Right lobe of liver (tissue), 6 donors: ENCODE data around the gene PARP8. TPM values are rescaled to one million over a fixed set of nuclear protein-coding genes. Genes with fewer than 3 reads are reported as not detected.

Source experiments
- ATAC-seq, 4 donors: fragments of 200-7000 bp; cut with Tn5 transposase; one replicate each; pipeline ENCODE4 v1.9.1; 2020; ENCODE audit warnings: mild to moderate bottlenecking in 4 of 4, moderate library complexity in 4 of 4
- DNase-seq, 3 donors: peaks; one replicate each; pipeline ENCODE4 v3.0.0-alpha.2; 2020
- H3K27ac ChIP-seq, 3 donors: fragments of 200-600 bp; one replicate each; pipeline ENCODE4 v1.8.0; 2022
- H3K27me3 ChIP-seq, 2 donors: fragments of 200-600 bp; one replicate each; pipeline ENCODE4 v1.8.0; 2022
- H3K36me3 ChIP-seq, 4 donors: fragments of 200-600 bp; sonication (generic) in 1 of 4; one replicate each; pipeline versions ENCODE4 v1.5.1 to v1.8.0; 2017 to 2022; ENCODE audit warnings: control low read depth in 1 of 4
- H3K4me1 ChIP-seq, 4 donors: fragments of 200-600 bp; sonication (generic) in 1 of 4; one replicate each; pipeline versions ENCODE4 v1.5.1 to v1.8.0; 2017 to 2022; ENCODE audit warnings: control low read depth in 1 of 4
- H3K4me3 ChIP-seq, 3 donors: fragments of 200-600 bp; one replicate each; pipeline ENCODE4 v1.8.0; 2022
- H3K9me3 ChIP-seq, 4 donors: fragments of 200-600 bp; sonication (generic) in 1 of 4; one replicate each; pipeline versions ENCODE4 v1.5.1 to v1.8.0; 2017 to 2022; ENCODE audit warnings: control low read depth in 1 of 4
- POLR2A ChIP-seq: fragments of 450-650 bp; IDR thresholded peaks from one replicate; pipeline ENCODE4 v1.6.1; 2017; ENCODE audit warnings: antibody characterized with exemption, mild to moderate bottlenecking
- WGBS: methylation state at CpG from one replicate; pipeline ENCODE4 v1.1.6; 2018; ENCODE audit warnings: low coverage, low lambda C conversion rate; ENCODE audit not compliant: insufficient coverage; ENCODE audit errors: missing lambda C conversion rate; 5-methylcytosine and 5-hydroxymethylcytosine counted together
- intact Hi-C, 2 donors: fragments of 100-400 bp; cut with DNase I; formaldehyde crosslinking; loops; one replicate each; pipeline versions ENCODE4 v1.11.2 to v1.14.1; 2022
- total RNA-seq, 6 experiments: library from RNA; depleted of rRNA in 2 of 6; stranded (reverse); fragments of >200 nt in 2 of 6; fragmentation: NEBNext Ultra II Directional in 3 of 6; extraction: Animal tissue kit (Norgen Biotek cat#: 25700) in 3 of 6; gene quantifications; one replicate each; pipeline versions ENCODE4 v1.1.0 to v1.2.4, GENCODE V29; 2016 to 2023
- TF ChIP-seq, protein P1 (sequence below), 4 donors: fragments of 200-600 bp in 3 of 4; fragments of 450-650 bp in 1 of 4; IDR thresholded peaks; one replicate each; pipeline versions ENCODE4 v1.5.1 to v1.8.0; 2016 to 2022; ENCODE audit warnings: antibody characterized with exemption in 4 of 4, mild to moderate bottlenecking in 2 of 4
- donor health status: DM: no; HTN: yes; CAD: no.
- donor health status: DM: no; HTN: no; CAD: no.
- donor health status: DM: no; HTN: no; CAD: no.
- donor health status: DM: no; HTN: yes; CAD: no.
- donor health status: DM: no; HTN: yes; CAD: no.

Gene PARP8
- total RNA-seq, 6 experiments from 2014 or later, result 4.9 to 14.1 (median 10.1) TPM

DNA sequence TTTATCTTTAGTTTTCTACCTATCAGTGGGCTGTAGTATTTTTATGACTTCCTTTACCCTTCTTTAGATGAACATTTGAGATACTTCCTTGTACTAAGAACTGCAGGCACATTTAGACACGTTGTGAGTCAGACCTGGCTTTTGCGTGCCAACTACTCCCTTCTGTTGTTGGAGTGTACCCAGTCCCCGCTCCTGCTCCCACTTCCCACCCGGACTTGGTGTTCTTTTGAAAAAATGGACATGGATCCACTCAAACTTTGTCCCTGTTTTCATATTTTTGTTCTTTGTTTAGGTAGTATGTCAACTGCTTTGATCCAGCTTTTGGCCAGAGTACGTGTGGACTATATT, 60.7 kb downstream of the PARP8 start:
- Histone ChIP-seq H3K27ac (no peak overlapping the region), H3K27me3 (no peaks in the 10 kb centered on the region), H3K4me3 (no peak overlapping the region), H3K36me3 (no peaks in the 10 kb centered on the region), H3K4me1 (no peaks in the 10 kb centered on the region), H3K9me3 (no peaks in the 10 kb centered on the region)
- TF ChIP-seq, protein P1, sequence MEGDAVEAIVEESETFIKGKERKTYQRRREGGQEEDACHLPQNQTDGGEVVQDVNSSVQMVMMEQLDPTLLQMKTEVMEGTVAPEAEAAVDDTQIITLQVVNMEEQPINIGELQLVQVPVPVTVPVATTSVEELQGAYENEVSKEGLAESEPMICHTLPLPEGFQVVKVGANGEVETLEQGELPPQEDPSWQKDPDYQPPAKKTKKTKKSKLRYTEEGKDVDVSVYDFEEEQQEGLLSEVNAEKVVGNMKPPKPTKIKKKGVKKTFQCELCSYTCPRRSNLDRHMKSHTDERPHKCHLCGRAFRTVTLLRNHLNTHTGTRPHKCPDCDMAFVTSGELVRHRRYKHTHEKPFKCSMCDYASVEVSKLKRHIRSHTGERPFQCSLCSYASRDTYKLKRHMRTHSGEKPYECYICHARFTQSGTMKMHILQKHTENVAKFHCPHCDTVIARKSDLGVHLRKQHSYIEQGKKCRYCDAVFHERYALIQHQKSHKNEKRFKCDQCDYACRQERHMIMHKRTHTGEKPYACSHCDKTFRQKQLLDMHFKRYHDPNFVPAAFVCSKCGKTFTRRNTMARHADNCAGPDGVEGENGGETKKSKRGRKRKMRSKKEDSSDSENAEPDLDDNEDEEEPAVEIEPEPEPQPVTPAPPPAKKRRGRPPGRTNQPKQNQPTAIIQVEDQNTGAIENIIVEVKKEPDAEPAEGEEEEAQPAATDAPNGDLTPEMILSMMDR (IDR thresholded peaks at IDR 0.05), result no peak
- TF ChIP-seq POLR2A, result no peak
- ATAC-seq, result peak in 2 of 4 donors; percentile 38 to 87
- DNase-seq, result no peak
- 42% methylated on average over 5 of the region's 5 CpGs for whole genome bisulfite sequencing
- intact Hi-C loops, result no loop called here

DNA sequence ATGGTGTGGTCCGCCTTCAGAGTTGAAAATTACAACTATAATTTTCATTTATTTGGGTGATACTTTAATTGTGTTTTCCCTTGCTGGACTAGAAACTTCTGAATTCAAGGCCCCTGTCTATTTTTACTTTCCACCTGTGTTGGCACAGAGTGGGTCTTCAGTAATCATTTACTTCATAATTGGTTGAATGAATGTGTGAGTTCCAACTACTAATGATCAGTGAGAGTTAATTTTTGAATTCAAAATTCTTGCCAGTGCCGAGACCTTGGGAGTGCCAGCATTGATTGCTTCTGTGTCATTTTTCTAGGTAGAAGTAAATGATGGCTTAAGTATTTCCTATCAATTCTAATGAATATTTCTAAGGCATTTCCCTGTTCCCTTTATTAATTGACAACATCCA, 61.4 kb downstream of the PARP8 start:
- TF ChIP-seq, protein P1 (IDR thresholded peaks at IDR 0.05), result no peak
- no peak for TF ChIP-seq POLR2A
- ATAC-seq (no peak), DNase-seq (no peak)
- Histone ChIP-seq H3K27ac (no peak overlapping the region), H3K27me3 (no peaks in the 10 kb centered on the region), H3K4me1 (no peaks in the 10 kb centered on the region), H3K4me3 (no peak overlapping the region), H3K36me3 (no peaks in the 10 kb centered on the region), H3K9me3 (peaks cover 0 to 1% (median 0%) of the 10 kb centered on the region in 4 donors)
- intact Hi-C loops, result no loop called here
- WGBS, result 83% methylated on average over 2 of the region's 2 CpGs

DNA sequence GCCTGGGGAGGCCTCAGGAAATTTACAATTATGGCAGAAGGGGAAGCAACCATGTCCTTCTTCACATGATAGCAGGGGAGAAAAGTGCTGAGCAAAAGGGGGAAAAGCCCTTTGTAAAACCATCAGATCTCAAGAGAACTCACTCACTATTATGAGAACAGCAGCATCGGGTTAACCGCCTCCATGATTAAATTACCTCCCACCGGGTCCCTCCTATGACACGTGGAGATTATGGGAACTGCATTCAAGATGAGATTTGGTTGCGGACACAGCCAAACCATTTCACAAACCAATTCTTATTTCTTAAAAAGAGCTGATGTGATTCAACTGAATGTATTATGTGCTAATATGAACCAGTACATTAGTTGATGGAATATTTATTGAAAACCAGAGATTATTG, 63.9 kb downstream of the PARP8 start:
- Histone ChIP-seq H3K4me1 (no peaks in the 10 kb centered on the region), H3K27me3 (no peaks in the 10 kb centered on the region), H3K27ac (no peak overlapping the region), H3K4me3 (no peak overlapping the region), H3K9me3 (peaks cover 0 to 1% (median 0%) of the 10 kb centered on the region in 4 donors), H3K36me3 (no peaks in the 10 kb centered on the region)
- intact Hi-C loops, result no loop called here
- no peak for DNase-seq
- WGBS, result 84% methylated on average over 5 of the region's 5 CpGs
- no peak for TF ChIP-seq POLR2A
- TF ChIP-seq, protein P1 (IDR thresholded peaks at IDR 0.05), result no peak
- no peak for ATAC-seq

DNA sequence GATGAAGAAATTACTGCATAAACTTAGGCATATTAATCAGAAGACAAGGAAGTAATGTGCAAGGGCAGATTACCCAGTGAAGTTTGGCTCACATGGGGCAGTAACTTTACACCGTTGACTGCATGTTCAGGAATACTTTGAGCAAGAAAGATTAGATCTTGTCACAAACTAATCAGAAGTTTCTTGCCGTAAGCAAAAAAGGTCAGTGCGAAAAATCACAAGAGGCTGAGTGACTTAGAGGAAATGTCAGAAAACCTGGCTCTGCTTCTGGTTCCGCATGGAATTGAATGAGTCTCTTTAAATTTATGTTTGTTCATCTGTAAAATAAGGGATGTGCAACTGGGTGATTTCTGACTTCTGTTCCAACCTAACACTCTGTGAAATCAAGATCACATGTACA, 64.4 kb downstream of the PARP8 start:
- Histone ChIP-seq H3K36me3 (no peaks in the 10 kb centered on the region), H3K9me3 (peaks cover 0 to 1% (median 0%) of the 10 kb centered on the region in 4 donors), H3K4me3 (no peak overlapping the region), H3K27me3 (no peaks in the 10 kb centered on the region), H3K27ac (no peak overlapping the region), H3K4me1 (no peaks in the 10 kb centered on the region)
- 70% methylated on average over 4 of the region's 4 CpGs for WGBS
- intact Hi-C loops, result no loop called here
- ATAC-seq (no peak), DNase-seq (no peak)
- TF ChIP-seq, protein P1 (IDR thresholded peaks at IDR 0.05), result no peak
- no peak for TF ChIP-seq POLR2A

DNA sequence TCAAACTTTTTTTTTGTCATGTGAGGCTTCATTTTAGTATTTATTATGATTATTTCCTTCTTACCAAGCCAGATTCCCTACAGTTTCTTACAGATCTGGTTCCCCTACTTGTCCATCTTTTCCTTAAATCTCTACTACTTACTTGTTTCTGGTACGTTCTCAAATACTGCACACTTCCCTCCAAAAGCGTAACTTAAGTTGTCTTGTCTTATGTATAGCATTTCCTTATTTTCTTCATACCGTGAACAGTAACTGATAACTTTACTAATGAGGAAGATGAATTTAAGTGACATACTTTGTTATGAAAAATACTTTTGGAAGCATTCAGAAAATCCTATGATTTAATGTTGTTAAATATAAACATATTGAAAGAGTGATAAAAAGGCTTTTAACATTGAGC, 67.3 kb downstream of the PARP8 start:
- Histone ChIP-seq H3K4me1 (no peaks in the 10 kb centered on the region), H3K9me3 (peaks cover 0 to 1% (median 0%) of the 10 kb centered on the region in 4 donors), H3K27ac (no peak overlapping the region), H3K27me3 (no peaks in the 10 kb centered on the region), H3K4me3 (no peak overlapping the region), H3K36me3 (no peaks in the 10 kb centered on the region)
- ATAC-seq (no peak), DNase-seq (no peak)
- TF ChIP-seq POLR2A, result no peak
- TF ChIP-seq, protein P1 (IDR thresholded peaks at IDR 0.05), result no peak
- intact Hi-C loops, result no loop called here
- WGBS, result 73% methylated on average over 3 of the region's 3 CpGs
